ENCODE measurements around the gene ZFR2.

ZFR2 gene

GRCh38 chr19:3782330-3782729, 86.5 kb downstream of the ZFR2 start:
- TF ChIP-seq CTCF (IDR thresholded peaks at IDR 0.05; ENCODE audit: low read depth, low read length): no peak
- no peak for DNase-seq (ENCODE audit: low read depth, low spot score)
- H3K4me3 ChIP-seq (ENCODE audit: low read depth, low read length): no peak overlapping the region
- in situ Hi-C loops (cut with HindIII; ENCODE audit: low sequenced_read_pairs): no loop called here

- H3K4me3 ChIP-seq (ENCODE audit: low read depth, low read length): no peak overlapping the region
- no peak for TF ChIP-seq CTCF (IDR thresholded peaks at IDR 0.05; ENCODE audit: low read depth, low read length)
- in situ Hi-C loops (cut with HindIII; ENCODE audit: low sequenced_read_pairs): no loop called here
- no peak for DNase-seq (ENCODE audit: low read depth, low spot score)
Observed at GRCh38 chr19:3781603-3782002, 87.2 kb downstream of the ZFR2 start.

- in situ Hi-C loops (cut with HindIII; ENCODE audit: low sequenced_read_pairs): no loop called here
- no peak overlapping the region for H3K4me3 ChIP-seq (ENCODE audit: low read depth, low read length)
- no peak for TF ChIP-seq CTCF (IDR thresholded peaks at IDR 0.05; ENCODE audit: low read depth, low read length)
- DNase-seq (ENCODE audit: low read depth, low spot score): no peak
Observed at GRCh38 chr19:3780786-3781304, 88.0 kb downstream of the ZFR2 start.

GRCh38 chr19:3778899-3779723, 89.7 kb downstream of the ZFR2 start:
- TF ChIP-seq CTCF (IDR thresholded peaks at IDR 0.05; ENCODE audit: low read depth, low read length): no peak
- in situ Hi-C loops (cut with HindIII; ENCODE audit: low sequenced_read_pairs): no loop called here
- DNase-seq (ENCODE audit: low read depth, low spot score): no peak
- H3K4me3 ChIP-seq (ENCODE audit: low read depth, low read length): no peak overlapping the region

GRCh38 chr19:3778104-3778867, 90.6 kb downstream of the ZFR2 start:
- no peak for DNase-seq (ENCODE audit: low read depth, low spot score)
- TF ChIP-seq CTCF (IDR thresholded peaks at IDR 0.05; ENCODE audit: low read depth, low read length): no peak
- no peak overlapping the region for H3K4me3 ChIP-seq (ENCODE audit: low read depth, low read length)
- in situ Hi-C loops (cut with HindIII; ENCODE audit: low sequenced_read_pairs): no loop called here

GRCh38 chr19:3776479-3777040, 92.3 kb downstream of the ZFR2 start:
- in situ Hi-C loops (cut with HindIII; ENCODE audit: low sequenced_read_pairs): no loop called here
- TF ChIP-seq CTCF (IDR thresholded peaks at IDR 0.05; ENCODE audit: low read depth, low read length): no peak
- no peak for DNase-seq (ENCODE audit: low read depth, low spot score)
- no peak overlapping the region for H3K4me3 ChIP-seq (ENCODE audit: low read depth, low read length)
